GM06990 (cell line): Measurements from ENCODE around the gene ACYP1.

Experiments
- DNase-seq: peaks from one replicate; pipeline ENCODE4 v3.0.0-alpha.2; 2011; ENCODE audit not compliant: insufficient read length; ENCODE audit errors: extremely low read depth
- H3K27me3 ChIP-seq: replicated peaks from 2 replicates; pipeline ENCODE4 v1.6.0; 2011; ENCODE audit warnings: low read length; ENCODE audit not compliant: control insufficient read depth, insufficient read depth
- H3K36me3 ChIP-seq: 2 replicates; pipeline ENCODE4 v1.5.1; 2011; ENCODE audit warnings: low read length; ENCODE audit not compliant: control insufficient read depth, insufficient read depth
- H3K4me3 ChIP-seq: replicated peaks from 2 replicates; pipeline ENCODE4 v1.5.1; 2011; ENCODE audit warnings: low read depth, mild to moderate bottlenecking, control low read depth, low read length
- TF ChIP-seq, protein P1 (sequence below): IDR thresholded peaks from 2 replicates; pipeline ENCODE4 v1.5.1; 2011; ENCODE audit warnings: low read length, control low read depth, mild to moderate bottlenecking, inconsistent platforms; ENCODE audit not compliant: insufficient read depth, poor library complexity, severe bottlenecking

Gene ACYP1

DNA sequence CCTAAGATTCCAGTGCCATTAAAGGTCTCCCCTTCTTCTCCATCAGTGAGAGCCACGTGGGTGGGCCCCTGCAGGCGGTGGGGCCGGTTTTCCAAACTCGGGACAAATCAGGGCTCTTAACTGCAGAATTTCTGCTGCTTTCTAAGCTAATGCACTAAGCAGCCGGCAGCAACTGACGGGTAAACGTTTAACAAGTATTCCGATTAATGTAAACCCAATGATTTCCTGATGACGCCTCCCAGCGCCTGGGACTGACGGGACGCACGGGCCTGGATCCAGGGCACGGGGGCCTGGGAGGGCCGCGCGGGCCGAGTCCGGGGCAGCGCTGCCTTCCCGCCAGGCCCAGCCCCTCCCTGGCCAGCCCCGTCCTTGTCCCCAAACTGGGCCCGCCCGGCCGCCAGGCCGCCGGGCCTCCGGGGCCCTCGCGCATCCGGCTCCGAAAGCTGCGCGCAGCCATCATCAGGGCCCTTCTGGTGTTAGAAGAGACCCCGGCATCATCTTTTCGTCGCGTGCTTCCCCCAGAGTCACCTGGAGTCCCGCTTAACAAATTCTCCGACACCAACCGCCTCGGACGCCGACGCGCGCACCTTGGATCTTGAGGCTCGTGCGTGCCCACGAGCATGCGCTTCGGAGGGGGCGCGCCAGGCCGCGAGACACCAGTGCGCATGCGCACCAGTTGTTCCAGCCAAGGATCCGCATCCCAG, 12.8 kb downstream of the ACYP1 start, which contains the start of gene MLH3:
Gene MLH3 (minus strand): TSS at position 616 of the 704 bp plus-strand sequence. CDS start 1,812 bp downstream, outside the sequence.
- H3K27me3 ChIP-seq, result no peaks in the 10 kb centered on the region
- peak; percentile 87 for DNase-seq
- H3K4me3 ChIP-seq, result peak within 1 kb of the TSS; percentile 75
- TF ChIP-seq, protein P1, sequence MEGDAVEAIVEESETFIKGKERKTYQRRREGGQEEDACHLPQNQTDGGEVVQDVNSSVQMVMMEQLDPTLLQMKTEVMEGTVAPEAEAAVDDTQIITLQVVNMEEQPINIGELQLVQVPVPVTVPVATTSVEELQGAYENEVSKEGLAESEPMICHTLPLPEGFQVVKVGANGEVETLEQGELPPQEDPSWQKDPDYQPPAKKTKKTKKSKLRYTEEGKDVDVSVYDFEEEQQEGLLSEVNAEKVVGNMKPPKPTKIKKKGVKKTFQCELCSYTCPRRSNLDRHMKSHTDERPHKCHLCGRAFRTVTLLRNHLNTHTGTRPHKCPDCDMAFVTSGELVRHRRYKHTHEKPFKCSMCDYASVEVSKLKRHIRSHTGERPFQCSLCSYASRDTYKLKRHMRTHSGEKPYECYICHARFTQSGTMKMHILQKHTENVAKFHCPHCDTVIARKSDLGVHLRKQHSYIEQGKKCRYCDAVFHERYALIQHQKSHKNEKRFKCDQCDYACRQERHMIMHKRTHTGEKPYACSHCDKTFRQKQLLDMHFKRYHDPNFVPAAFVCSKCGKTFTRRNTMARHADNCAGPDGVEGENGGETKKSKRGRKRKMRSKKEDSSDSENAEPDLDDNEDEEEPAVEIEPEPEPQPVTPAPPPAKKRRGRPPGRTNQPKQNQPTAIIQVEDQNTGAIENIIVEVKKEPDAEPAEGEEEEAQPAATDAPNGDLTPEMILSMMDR, result peak; percentile 3
- no peaks in the 10 kb centered on the region for H3K36me3 ChIP-seq

DNA sequence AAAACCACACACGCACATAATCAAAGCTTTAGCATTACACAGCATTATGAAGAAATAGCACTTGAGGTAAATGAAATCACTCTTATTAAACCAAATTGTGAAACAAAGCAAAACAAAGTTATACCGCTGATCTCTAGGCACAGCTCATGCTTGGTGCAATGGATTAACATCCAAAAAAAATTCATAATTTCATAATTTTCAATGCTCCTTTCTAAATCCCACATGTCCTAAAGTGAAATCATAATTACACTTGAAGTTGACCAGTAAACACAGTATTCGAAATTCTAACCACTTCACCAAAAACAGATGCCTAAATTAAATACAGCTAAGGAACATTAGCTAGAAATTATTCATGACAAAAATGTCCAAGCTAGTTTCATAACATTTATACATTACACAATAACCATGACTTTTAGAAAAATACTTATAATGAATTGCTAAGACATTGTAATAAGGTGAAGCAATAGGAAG, 14.1 kb downstream of the ACYP1 start:
- TF ChIP-seq, protein P1, result no peak
- no peak overlapping the region for H3K4me3 ChIP-seq
- DNase-seq, result no peak

DNA sequence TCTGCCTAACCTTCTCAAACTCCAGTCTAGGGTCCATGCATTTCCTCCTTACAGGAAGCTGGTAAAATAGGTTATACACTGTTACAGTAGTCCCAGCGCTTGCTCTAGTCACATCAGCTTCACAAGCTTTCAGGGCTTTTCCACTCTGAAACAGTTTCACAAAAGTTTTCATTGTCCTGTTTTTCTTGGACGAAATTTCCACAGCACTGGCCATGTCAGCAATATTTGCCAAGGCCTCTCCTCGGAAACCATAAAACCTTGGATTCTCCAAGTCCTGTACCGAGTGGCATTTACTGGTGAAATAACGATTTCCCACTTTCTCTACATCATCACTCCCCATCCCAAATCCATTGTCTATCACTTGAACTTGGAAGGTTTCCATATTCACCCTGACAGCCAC, 14.7 kb downstream of the ACYP1 start:
- Histone ChIP-seq H3K36me3 (no peaks in the 10 kb centered on the region), H3K27me3 (no peaks in the 10 kb centered on the region), H3K4me3 (no peak overlapping the region)
- DNase-seq, result no peak
- TF ChIP-seq, protein P1, result no peak

More for the DNA sequence above, 14.1 kb downstream of the ACYP1 start:
- H3K27me3 ChIP-seq, result no peaks in the 10 kb centered on the region
- H3K36me3 ChIP-seq, result no peaks in the 10 kb centered on the region

DNA sequence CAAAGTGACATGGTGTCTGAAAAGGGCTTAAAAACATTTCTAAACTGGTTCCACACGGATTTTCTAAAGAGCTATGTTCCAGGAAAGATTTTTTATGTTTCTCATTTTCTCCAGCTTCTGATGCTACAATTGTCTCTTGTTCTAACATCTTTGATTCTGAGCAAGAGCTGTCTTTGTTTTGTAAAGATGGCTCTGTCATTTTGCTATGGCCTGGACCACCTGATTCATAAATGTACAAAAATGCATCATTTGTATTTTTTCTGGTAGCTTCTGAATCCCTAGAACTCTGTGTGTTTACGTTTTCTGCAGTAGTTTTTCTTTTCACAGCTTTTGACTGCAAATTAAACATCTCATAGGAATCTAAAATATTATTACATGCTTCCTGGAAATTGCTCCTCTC, 15.7 kb downstream of the ACYP1 start:
- TF ChIP-seq, protein P1, result no peak
- no peak overlapping the region for H3K4me3 ChIP-seq
- H3K27me3 ChIP-seq, result no peaks in the 10 kb centered on the region
- no peak for DNase-seq
- H3K36me3 ChIP-seq, result no peaks in the 10 kb centered on the region

DNA sequence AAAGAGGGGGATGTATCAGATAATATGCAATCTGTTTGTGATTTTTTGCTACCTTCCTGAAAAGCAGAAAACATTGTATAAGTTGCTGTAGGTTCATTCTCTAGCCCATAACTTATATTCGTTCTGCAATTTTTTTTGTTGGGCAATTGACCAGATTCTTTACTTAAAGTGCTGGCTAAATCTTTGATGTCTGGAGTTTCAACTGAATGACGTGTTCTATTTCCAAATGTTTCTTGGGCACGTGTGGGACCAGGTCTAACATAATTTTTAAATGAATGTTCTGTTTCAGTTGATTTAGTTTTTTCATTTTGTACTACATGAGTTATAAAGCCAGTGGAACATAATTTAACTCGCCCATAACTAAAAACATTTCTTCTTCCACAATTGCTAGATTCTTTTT, 16.3 kb downstream of the ACYP1 start:
- DNase-seq, result no peak
- TF ChIP-seq, protein P1, result no peak
- Histone ChIP-seq H3K4me3 (no peak overlapping the region), H3K27me3 (no peaks in the 10 kb centered on the region), H3K36me3 (no peaks in the 10 kb centered on the region)

DNA sequence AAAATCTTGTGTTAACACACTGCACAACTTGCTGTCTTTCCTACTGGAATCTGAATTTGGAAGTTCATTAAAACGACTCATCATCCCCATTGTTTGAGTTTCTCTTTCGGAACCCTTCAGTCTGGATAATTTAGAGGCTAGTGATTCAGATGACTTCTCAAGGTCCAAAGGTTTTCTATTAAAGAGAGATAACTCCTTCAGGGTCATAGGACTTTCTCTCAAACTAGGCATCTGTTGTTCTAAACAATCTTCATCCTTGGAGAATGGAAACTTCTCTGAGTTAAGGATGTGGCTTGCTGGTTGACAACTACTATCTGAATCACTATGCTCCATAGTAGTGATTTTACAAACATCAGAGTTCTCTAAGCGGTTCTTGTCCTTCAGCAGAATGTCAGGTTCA, 16.9 kb downstream of the ACYP1 start:
- Histone ChIP-seq H3K27me3 (no peaks in the 10 kb centered on the region), H3K4me3 (no peak overlapping the region), H3K36me3 (peaks cover 2% of the 10 kb centered on the region; the same call in 1 of the 2 replicates)
- no peak for DNase-seq
- TF ChIP-seq, protein P1, result no peak
